Small intestine (tissue), 7 donors: ENCODE measurements around the gene SBK1. TPM values are rescaled to one million over a fixed set of nuclear protein-coding genes. Genes with fewer than 3 reads are reported as not detected.
"Not testable (repeated sequence)": the region's sequence is repeated elsewhere in the genome, so short reads cannot be mapped to it uniquely, and the experiment has no call there.

Experiments
- DNase-seq, 2 donors: peaks; one replicate each; pipeline versions ENCODE4 v3.0.0 to v3.0.0-alpha.2; 2013
- FAIRE-seq: peaks from 2 replicates; lab custom pipeline; 2012; peaks lifted over from hg19 to GRCh38; lab: Jason Lieb, UNC
- H3K27ac ChIP-seq, 3 donors: one replicate each; pipeline ENCODE4 v1.5.1; 2013; ENCODE audit warnings: low read length in 2 of 3, mild to moderate bottlenecking in 2 of 3, control low read depth in 1 of 3, inconsistent platforms in 1 of 3, low read depth in 1 of 3, moderate library complexity in 1 of 3
- H3K27me3 ChIP-seq, 3 donors: one replicate each; pipeline ENCODE4 v1.6.1; 2013; ENCODE audit warnings: low read length in 3 of 3, inconsistent platforms in 1 of 3; ENCODE audit not compliant: control insufficient read depth in 3 of 3, insufficient read depth in 3 of 3
- H3K36me3 ChIP-seq, 3 donors: one replicate each; pipeline ENCODE4 v1.6.1; 2013; ENCODE audit warnings: low read length in 3 of 3, inconsistent platforms in 1 of 3, low read depth in 1 of 3, mild to moderate bottlenecking in 1 of 3, moderate library complexity in 1 of 3; ENCODE audit not compliant: control insufficient read depth in 3 of 3, insufficient read depth in 2 of 3
- H3K4me1 ChIP-seq, 3 donors: one replicate each; pipeline ENCODE4 v1.6.1; 2013; ENCODE audit warnings: low read length in 2 of 3, inconsistent platforms in 1 of 3, low read depth in 1 of 3, mild to moderate bottlenecking in 1 of 3, moderate library complexity in 1 of 3; ENCODE audit not compliant: control insufficient read depth in 3 of 3, insufficient read depth in 2 of 3
- H3K4me3 ChIP-seq, 3 donors: one replicate each; pipeline ENCODE4 v1.5.1; 2013; ENCODE audit warnings: low read length in 3 of 3, control low read depth in 1 of 3, inconsistent platforms in 1 of 3, low read depth in 1 of 3, mild to moderate bottlenecking in 1 of 3, moderate library complexity in 1 of 3
- H3K9me3 ChIP-seq, 2 donors: one replicate each; pipeline ENCODE4 v1.6.1; 2013; ENCODE audit warnings: low read depth in 1 of 2, low read length in 1 of 2; ENCODE audit not compliant: control insufficient read depth in 2 of 2, insufficient read depth in 1 of 2
- WGBS, 3 donors: extraction: QIAGEN DNeasy Blood & Tissue Kit; methylation state at CpG; one replicate each; pipeline ENCODE4 v1.1.7; 2013; 5-methylcytosine and 5-hydroxymethylcytosine counted together
- polyA plus RNA-seq, 4 donors: library from polyadenylated mRNA; stranded (reverse) in 3 of 4; unstranded in 1 of 4; fragments of 200-250 nt in 3 of 4; fragments of 120-200 nt in 1 of 4; gene quantifications; one replicate each; pipeline versions ENCODE4 v1.2.1 to v1.2.3, GENCODE V29; 2013
- donor health status: healthy with polysubstance abuse.
- donor health status: control.
- donor health status: control.
- donor health status: Bipolar disorder and iron deficiency.
- donor health status: healthy.

Gene SBK1
- polyA plus RNA-seq, 4 donors, result under 0.01 to 1.8 (median 0.71) TPM

GRCh38 chr16:28336940-28337710, 44.8 kb downstream of the SBK1 start:
- not testable (repeated sequence) for H3K27ac ChIP-seq, H3K36me3 ChIP-seq, FAIRE-seq, H3K27me3 ChIP-seq, H3K4me3 ChIP-seq, DNase-seq, H3K4me1 ChIP-seq, H3K9me3 ChIP-seq
- 69 to 79% (median 70%) methylated on average over 4 to 5 of the region's 5 CpGs for WGBS, 3 donors

GRCh38 chr16:28338230-28338629, 45.9 kb downstream of the SBK1 start:
- H3K9me3 ChIP-seq, H3K4me3 ChIP-seq, H3K36me3 ChIP-seq, FAIRE-seq, H3K27ac ChIP-seq, DNase-seq, H3K27me3 ChIP-seq, H3K4me1 ChIP-seq: not testable (repeated sequence)
- WGBS, 3 donors, result 83 to 95% (median 85%) methylated on average over 4 to 5 of the region's 6 CpGs

- not testable (repeated sequence) for H3K27ac ChIP-seq, H3K4me1 ChIP-seq, H3K36me3 ChIP-seq, DNase-seq, H3K9me3 ChIP-seq, FAIRE-seq, H3K27me3 ChIP-seq, H3K4me3 ChIP-seq
- 79 to 97% (median 90%) methylated on average over 2 of the region's 5 CpGs for whole genome bisulfite sequencing, 3 donors
These were observed 70.3 kb downstream of the SBK1 start for GRCh38 chr16:28362600-28362999.

GRCh38 chr16:28363408-28363807, 71.1 kb downstream of the SBK1 start, which contains the start of gene NPIPB6:
TSS of gene NPIPB6 (minus strand) at chr16:28363508. CDS start at chr16:28362822, 686 bp downstream.
- H3K27ac ChIP-seq, H3K27me3 ChIP-seq, FAIRE-seq, H3K4me3 ChIP-seq, H3K4me1 ChIP-seq, DNase-seq, H3K9me3 ChIP-seq, H3K36me3 ChIP-seq: not testable (repeated sequence)
- WGBS, 3 donors, result no CpG with 5 or more reads among the region's 5 CpGs

- not testable (repeated sequence) for FAIRE-seq
These were observed 72.2 kb downstream of the SBK1 start for GRCh38 chr16:28364268-28365173.

GRCh38 chr16:28367926-28368325, 75.6 kb downstream of the SBK1 start:
- DNase-seq, result peak in 1 of 2 donors; percentile 0
- not testable (repeated sequence) for H3K4me3 ChIP-seq, H3K36me3 ChIP-seq, H3K27me3 ChIP-seq, FAIRE-seq, H3K9me3 ChIP-seq, H3K27ac ChIP-seq, H3K4me1 ChIP-seq
- WGBS, 3 donors, result 5 to 37% (median 28%) methylated on average over 19 to 26 of the region's 32 CpGs

More at GRCh38 chr16:28364268-28365173, 72.2 kb downstream of the SBK1 start:
- H3K4me3 ChIP-seq, H3K9me3 ChIP-seq, H3K27me3 ChIP-seq, DNase-seq, H3K27ac ChIP-seq, H3K36me3 ChIP-seq, H3K4me1 ChIP-seq: not testable (repeated sequence)
- 0 to 2% (median 2%) methylated on average over 8 to 17 of the region's 75 CpGs for WGBS, 3 donors

Other genes starting within 250 kb of the SBK1 start
- under 1 TPM in 2 of 4 donors, not detected in 2; 0.09 to 0.22 TPM for gene GSG1L, start 228.8 kb upstream of the SBK1 start, polyA plus RNA-seq
- 10 to 100 TPM; 51.1 to 78.1 (median 56.7) TPM for gene XPO6, start 80.6 kb upstream of the SBK1 start, polyA plus RNA-seq
- gene NPIPB6, start 71.0 kb downstream of the SBK1 start, polyA plus RNA-seq, result 1 to 10 TPM in 1 of 4 donors, under 1 TPM in 2, not detected in 1; 0.24 to 2.8 (median 0.54) TPM
- gene EIF3CL, start 111.3 kb downstream of the SBK1 start, polyA plus RNA-seq, result 10 to 100 TPM; 67.3 to 78.1 (median 74.2) TPM
- gene NPIPB7, start 179.8 kb downstream of the SBK1 start, polyA plus RNA-seq, result under 1 TPM in 2 of 4 donors, not detected in 2; 0.10 to 0.46 TPM
- 10 to 100 TPM in 2 of 4 donors, 1 to 10 TPM in 2; 4.7 to 81.3 (median 20.3) TPM for gene CLN3, start 199.5 kb downstream of the SBK1 start, polyA plus RNA-seq
- gene APOBR, start 202.1 kb downstream of the SBK1 start, polyA plus RNA-seq, result 10 to 100 TPM in 1 of 4 donors, 1 to 10 TPM in 2, under 1 TPM in 1; 0.89 to 11.9 (median 2.3) TPM
- gene IL27, start 214.3 kb downstream of the SBK1 start, polyA plus RNA-seq, result under 1 TPM in 2 of 4 donors, not detected in 2; 0.15 to 0.46 TPM
- 100 to 1,000 TPM in 1 of 4 donors, 10 to 100 TPM in 1, 1 to 10 TPM in 2; 3.1 to 104 (median 13.0) TPM for gene NUPR1, start 246.4 kb downstream of the SBK1 start, polyA plus RNA-seq